Measurements from ENCODE around the gene TTC24. TPM values are rescaled to one million over a fixed set of nuclear protein-coding genes. Genes with fewer than 3 reads are reported as not detected.

TTC24 gene
- total and polyA plus RNA-seq, 10 of the 15 experiments (the other 5 are each of a cell fraction or from before 2014, with no cell fraction given), result 0.05 to 6.4 (median 2.9) TPM; not detected in 1

- FAIRE-seq (no peak), ATAC-seq (no peak), DNase-seq (ENCODE audit: low read depth, low spot score) (no peak)
- ChIA-PET CTCF (no interaction called here), POLR2A (no interaction called here), RAD21 (ENCODE audit: unreplicated experiment) (no interaction called here), SMC1A (ENCODE audit: uncharacterized antibody, unreplicated experiment) (no interaction called here)
- no peak for TF ChIP-seq ZBTB40 (IDR thresholded peaks at IDR 0.05; ENCODE audit: borderline replicate concordance)
- no peak for TF ChIP-seq BCL3 (IDR thresholded peaks at IDR 0.05; ENCODE audit: borderline replicate concordance, insufficient read depth, low read depth, low read length, poor library complexity, severe bottlenecking)
- no peak for TF ChIP-seq ZBTB11 (CRISPR knock-in tag; IDR thresholded peaks at IDR 0.05)
- no peak for TF ChIP-seq KLF5 (IDR thresholded peaks at IDR 0.05; ENCODE audit: partially characterized antibody)
- TF ChIP-seq ETV6 (conservative IDR thresholded peaks at IDR 0.05 in 1 of 2, IDR thresholded peaks at IDR 0.05 in 1 of 2; ENCODE audit: borderline replicate concordance in 1 of 2, low read depth in 1 of 2), result no peak
- TF ChIP-seq RFX5 (IDR thresholded peaks at IDR 0.05; ENCODE audit: low read depth, low read length), result no peak
- no peak for TF ChIP-seq TCF12 (IDR thresholded peaks at IDR 0.05; ENCODE audit: low read depth, low read length)
- no peak for TF ChIP-seq SRF (IDR thresholded peaks at IDR 0.05; ENCODE audit: low read depth in 2 of 2, low read length in 2 of 2)
- TF ChIP-seq ASH2L (IDR thresholded peaks at IDR 0.05; ENCODE audit: borderline replicate concordance, low read depth), result no peak
- TF ChIP-seq CBX3 (IDR thresholded peaks at IDR 0.05; ENCODE audit: borderline replicate concordance, low read depth), result no peak
- no peak for TF ChIP-seq EGR1 (IDR thresholded peaks at IDR 0.05; ENCODE audit: borderline replicate concordance in 1 of 2, low read depth in 2 of 2, low read length in 2 of 2)
- TF ChIP-seq CHD1 (IDR thresholded peaks at IDR 0.05; ENCODE audit: low read depth, low read length), result no peak
- H3K4me2 ChIP-seq (ENCODE audit: control insufficient read depth, insufficient read depth), result no peak overlapping the region
- H3K36me3 ChIP-seq (ENCODE audit: control insufficient read depth in 2 of 2, insufficient read depth in 2 of 2, low read length in 1 of 2), result peaks cover 0 to 2% of the 10 kb centered on the region in 2 experiments; a peak in 3 of 4 replicates
- BruUV-seq (replicated peaks), result no TSS peak
- H3K27me3 ChIP-seq (replicated peaks in 1 of 2; ENCODE audit: control insufficient read depth in 2 of 2, insufficient read depth in 2 of 2, low read length in 1 of 2), result no peaks in the 10 kb centered on the region
- WGBS (ENCODE audit: insufficient coverage, insufficient replicate concordance, low lambda C conversion rate, missing lambda C conversion rate), result 100% methylated on average over 3 of the region's 3 CpGs
- no peaks in the 10 kb centered on the region for H3K4me1 ChIP-seq (ENCODE audit: control insufficient read depth, insufficient read depth, low read length)
- no peaks in the 10 kb centered on the region for H3K9me3 ChIP-seq (replicated peaks; ENCODE audit: control insufficient read depth, insufficient read depth, low read length)
- intact Hi-C loops (cut with micrococcal nuclease; ENCODE audit: unreplicated experiment) (no loop called here), in situ Hi-C loops (cut with MboI) (no loop called here)
- H3K4me3 ChIP-seq, result no peak overlapping the region
- H3K9ac ChIP-seq (ENCODE audit: control insufficient read depth, insufficient read depth, low read length), result no peak overlapping the region
- no peaks in the 10 kb centered on the region for H4K20me1 ChIP-seq (ENCODE audit: control insufficient read depth, insufficient read depth)
- H3K27ac ChIP-seq (ENCODE audit: control insufficient read depth, insufficient read depth), result no peak overlapping the region
- no peaks in the 10 kb centered on the region for H3K79me2 ChIP-seq (ENCODE audit: control insufficient read depth, insufficient read depth, low read length)
- no peak overlapping the region for H2AFZ ChIP-seq (ENCODE audit: control insufficient read depth, low read depth, low read length)
Measured at GRCh38 chr1:156546267-156546666, 33.3 kb upstream of the TTC24 start.

Measured in GM12878 (cell line).